ELR (cell line): ENCODE measurements around the gene MYOZ2.
A peak's percentile ranks its signal among the peaks of the same experiment; 100 is the strongest.
"Not testable (repeated sequence)": the region's sequence is repeated elsewhere in the genome, so short reads cannot be mapped to it uniquely, and the experiment has no call there.

Source experiments
- DNase-seq: peaks from one replicate; pipeline ENCODE4 v3.0.0-alpha.2; 2015; ENCODE audit warnings: low read depth

MYOZ2 gene

GRCh38 chr4:119128148-119128547 lies 7.5 kb upstream of the MYOZ2 start:
- DNase-seq, result no peak

- DNase-seq, result peak; percentile 20
These were observed 5.1 kb upstream of the MYOZ2 start for GRCh38 chr4:119130365-119131065.

GRCh38 chr4:119131164-119131563 lies 4.5 kb upstream of the MYOZ2 start:
- DNase-seq, result no peak

GRCh38 chr4:119132306-119132705 lies 3.3 kb upstream of the MYOZ2 start:
- peak; percentile 68 for DNase-seq

- peak; percentile 24 for DNase-seq
These were observed 914 bp downstream of the MYOZ2 start for GRCh38 chr4:119136546-119136945.

- DNase-seq, result no peak
These were observed 2.4 kb downstream of the MYOZ2 start for GRCh38 chr4:119138046-119138445.

- peak; percentile 15 for DNase-seq
These were observed 3.7 kb downstream of the MYOZ2 start for GRCh38 chr4:119139311-119139710.

- DNase-seq, result no peak
These were observed 4.2 kb downstream of the MYOZ2 start for GRCh38 chr4:119139822-119140252.

- DNase-seq, result not testable (repeated sequence)
These were observed 5.7 kb downstream of the MYOZ2 start for GRCh38 chr4:119141283-119141682.

GRCh38 chr4:119142833-119143232 lies 7.2 kb downstream of the MYOZ2 start:
- DNase-seq, result no peak

GRCh38 chr4:119143341-119143740 lies 7.7 kb downstream of the MYOZ2 start:
- DNase-seq, result not testable (repeated sequence)

GRCh38 chr4:119149110-119149509 lies 13.5 kb downstream of the MYOZ2 start:
- DNase-seq, result no peak

GRCh38 chr4:119151161-119151560 lies 15.5 kb downstream of the MYOZ2 start:
- no peak for DNase-seq

GRCh38 chr4:119152741-119153140 lies 17.1 kb downstream of the MYOZ2 start:
- DNase-seq, result no peak

- DNase-seq, result no peak
These were observed 26.5 kb downstream of the MYOZ2 start for GRCh38 chr4:119162174-119162573.

GRCh38 chr4:119165767-119166166 lies 30.1 kb downstream of the MYOZ2 start:
- no peak for DNase-seq

- peak; percentile 9 for DNase-seq
These were observed 34.6 kb downstream of the MYOZ2 start for GRCh38 chr4:119170195-119170594.

GRCh38 chr4:119172223-119172622 lies 36.6 kb downstream of the MYOZ2 start:
- peak; percentile 32 for DNase-seq

- not testable (repeated sequence) for DNase-seq
These were observed 38.2 kb downstream of the MYOZ2 start for GRCh38 chr4:119173729-119174361.

- no peak for DNase-seq
These were observed 43.4 kb downstream of the MYOZ2 start for GRCh38 chr4:119179011-119179410.

GRCh38 chr4:119184128-119184527 lies 48.5 kb downstream of the MYOZ2 start:
- no peak for DNase-seq

- DNase-seq, result no peak
These were observed 54.0 kb downstream of the MYOZ2 start for GRCh38 chr4:119189638-119190037.

GRCh38 chr4:119190354-119190753 lies 54.7 kb downstream of the MYOZ2 start:
- DNase-seq, result no peak

- no peak for DNase-seq
These were observed 55.9 kb downstream of the MYOZ2 start for GRCh38 chr4:119191505-119191904.
